Caco-2 (cell line): Measurements from ENCODE around the gene DYNLRB1. TPM values are rescaled to one million over a fixed set of nuclear protein-coding genes. Genes with fewer than 3 reads are reported as not detected.

Experiments
- BruUV-seq: library from RNA; stranded (reverse); fragments of 400-500 nt; replicated peaks from 2 replicates; lab custom pipeline; 2021; lab: Mats Ljungman, UMichigan
- CTCF ChIA-PET: fragments of 300-600 bp; sonication (Branson Sonifier 250); formaldehyde crosslinking; loops from one replicate; lab custom pipeline; 2022; ENCODE audit warnings: antibody characterized with exemption; lab: Charles Lee
- POLR2A ChIA-PET: fragments of 300-600 bp; sonication (Branson Sonifier 250); formaldehyde crosslinking; loops from one replicate; lab custom pipeline; 2022; ENCODE audit warnings: antibody characterized with exemption; lab: Charles Lee
- DNase-seq, 2 experiments: peaks; one replicate each; pipeline versions ENCODE4 v3.0.0 to v3.0.0-alpha.2; 2020 to 2022
- H3K27me3 ChIP-seq: replicated peaks from 2 replicates; pipeline ENCODE4 v1.6.0; 2011; ENCODE audit warnings: low read length; ENCODE audit not compliant: control insufficient read depth, insufficient read depth
- H3K36me3 ChIP-seq: 2 replicates; pipeline ENCODE4 v1.5.1; 2011; ENCODE audit warnings: low read length; ENCODE audit not compliant: control insufficient read depth, insufficient read depth
- H3K4me1 ChIP-seq: fragments of 250-450 bp; sonication (Bioruptor Pico); 2 replicates; pipeline ENCODE4 v1.5.1; 2020; ENCODE audit warnings: mild to moderate bottlenecking
- H3K4me3 ChIP-seq: 2 replicates; pipeline ENCODE4 v1.5.1; 2011; ENCODE audit warnings: low read depth, mild to moderate bottlenecking, control low read depth, low read length
- H3K9me3 ChIP-seq: fragments of 250-450 bp; sonication (Bioruptor Pico); 2 replicates; pipeline ENCODE4 v1.5.1; 2020; ENCODE audit warnings: mild to moderate bottlenecking, moderate library complexity
- H3K27ac Mint-ChIP-seq: one replicate; pipeline ENCODE4 v1.8.0; 2022; ENCODE audit warnings: mixed read lengths; ENCODE audit not compliant: unreplicated experiment
- H3K27me3 Mint-ChIP-seq: one replicate; pipeline ENCODE4 v1.8.0; 2022; ENCODE audit warnings: mixed read lengths; ENCODE audit not compliant: insufficient read depth, unreplicated experiment
- H3K36me3 Mint-ChIP-seq: one replicate; pipeline ENCODE4 v1.8.0; 2022; ENCODE audit warnings: mild to moderate bottlenecking, mixed read lengths; ENCODE audit not compliant: insufficient read depth, unreplicated experiment
- H3K4me1 Mint-ChIP-seq: one replicate; pipeline ENCODE4 v1.8.0; 2022; ENCODE audit warnings: low read depth, mixed read lengths; ENCODE audit not compliant: unreplicated experiment
- H3K4me3 Mint-ChIP-seq: one replicate; pipeline ENCODE4 v1.8.0; 2022; ENCODE audit warnings: mild to moderate bottlenecking, moderate library complexity, mixed read lengths; ENCODE audit not compliant: unreplicated experiment
- H3K9me3 Mint-ChIP-seq: one replicate; pipeline ENCODE4 v1.8.0; 2022; ENCODE audit warnings: mixed read lengths; ENCODE audit not compliant: unreplicated experiment
- intact Hi-C: fragments of 100-400 bp; cut with micrococcal nuclease; formaldehyde crosslinking; loops from one replicate; pipeline ENCODE4 v1.10.0; 2022; ENCODE audit not compliant: unreplicated experiment
- total RNA-seq: library from RNA; stranded (reverse); gene quantifications from 2 replicates; pipeline ENCODE4 v1.2.3, GENCODE V29; 2022
- TF ChIP-seq, protein P1 (sequence below), 2 experiments: fragments of 200-600 bp in 1 of 2; IDR thresholded peaks; 1 replicate in 1 of 2; 2 replicates in 1 of 2; pipeline versions ENCODE4 v1.5.1 to v1.8.0; 2011 to 2022; ENCODE audit warnings: antibody characterized with exemption in 1 of 2, control low read depth in 1 of 2, inconsistent platforms in 1 of 2, low read depth in 1 of 2, low read length in 1 of 2, mild to moderate bottlenecking in 1 of 2, moderate library complexity in 1 of 2; ENCODE audit not compliant: insufficient read depth in 1 of 2, severe bottlenecking in 1 of 2, unreplicated experiment in 1 of 2

DYNLRB1 gene
- total RNA-seq, 1 experiment from 2014 or later: 359 TPM

GRCh38 chr20:34562641-34563040 lies 46.4 kb downstream of the DYNLRB1 start:
- Mint-ChIP-seq H3K27ac (no peak overlapping the region), H3K4me1 (no peaks in the 10 kb centered on the region), H3K27me3 (no peaks in the 10 kb centered on the region), H3K4me3 (no peak overlapping the region), H3K9me3 (no peaks in the 10 kb centered on the region), H3K36me3 (peaks cover 5% of the 10 kb centered on the region)
- ChIA-PET CTCF (interaction anchor here (0.5 to 2.0 kb wide), 8 partner anchors 18 to 250 kb away, joined by 3 to 17 read pairs (median 4); partner anchors contain the start of gene TP53INP2), POLR2A (interaction anchor here (0.7 kb wide), 1 partner anchor 954 kb away, joined by 10 read pairs; no protein-coding TSS in a partner anchor)
- Histone ChIP-seq H3K36me3 (no peaks in the 10 kb centered on the region), H3K27me3 (no peaks in the 10 kb centered on the region), H3K4me3 (no peak overlapping the region), H3K9me3 (no peaks in the 10 kb centered on the region), H3K4me1 (no peaks in the 10 kb centered on the region)
- TF ChIP-seq, protein P1, sequence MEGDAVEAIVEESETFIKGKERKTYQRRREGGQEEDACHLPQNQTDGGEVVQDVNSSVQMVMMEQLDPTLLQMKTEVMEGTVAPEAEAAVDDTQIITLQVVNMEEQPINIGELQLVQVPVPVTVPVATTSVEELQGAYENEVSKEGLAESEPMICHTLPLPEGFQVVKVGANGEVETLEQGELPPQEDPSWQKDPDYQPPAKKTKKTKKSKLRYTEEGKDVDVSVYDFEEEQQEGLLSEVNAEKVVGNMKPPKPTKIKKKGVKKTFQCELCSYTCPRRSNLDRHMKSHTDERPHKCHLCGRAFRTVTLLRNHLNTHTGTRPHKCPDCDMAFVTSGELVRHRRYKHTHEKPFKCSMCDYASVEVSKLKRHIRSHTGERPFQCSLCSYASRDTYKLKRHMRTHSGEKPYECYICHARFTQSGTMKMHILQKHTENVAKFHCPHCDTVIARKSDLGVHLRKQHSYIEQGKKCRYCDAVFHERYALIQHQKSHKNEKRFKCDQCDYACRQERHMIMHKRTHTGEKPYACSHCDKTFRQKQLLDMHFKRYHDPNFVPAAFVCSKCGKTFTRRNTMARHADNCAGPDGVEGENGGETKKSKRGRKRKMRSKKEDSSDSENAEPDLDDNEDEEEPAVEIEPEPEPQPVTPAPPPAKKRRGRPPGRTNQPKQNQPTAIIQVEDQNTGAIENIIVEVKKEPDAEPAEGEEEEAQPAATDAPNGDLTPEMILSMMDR (IDR thresholded peaks at IDR 0.05; ENCODE audit: insufficient read depth in 1 of 2, low read depth in 1 of 2, low read length in 1 of 2, severe bottlenecking in 1 of 2, unreplicated experiment in 1 of 2): peak; percentile 52 to 61
- intact Hi-C loops: no loop called here
- peak in 1 of 2 experiments; percentile 56 for DNase-seq
- no TSS peak for BruUV-seq

DNA sequence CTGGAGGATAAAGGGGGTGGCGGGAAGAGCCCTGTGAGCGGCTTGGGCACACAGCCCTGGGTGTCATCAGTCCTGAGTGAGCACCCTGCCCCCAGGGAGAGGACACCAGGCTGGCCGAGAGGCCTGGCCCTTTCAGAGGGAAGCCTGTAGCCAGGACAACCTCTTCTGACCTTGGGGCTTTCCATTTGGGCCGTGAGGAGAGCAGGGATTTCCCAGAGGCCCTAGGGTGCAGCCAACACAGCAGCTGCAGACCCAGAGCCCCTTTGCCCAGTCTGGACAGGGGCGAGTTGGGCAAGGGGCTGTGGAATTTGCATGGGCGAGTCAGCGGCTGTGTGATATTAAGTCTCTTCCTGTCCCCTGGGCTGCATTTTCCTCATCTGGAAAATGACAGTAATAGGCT lies 48.6 kb downstream of the DYNLRB1 start:
- Mint-ChIP-seq H3K36me3 (peaks cover 5% of the 10 kb centered on the region), H3K27ac (no peak overlapping the region), H3K27me3 (no peaks in the 10 kb centered on the region), H3K4me1 (no peaks in the 10 kb centered on the region), H3K9me3 (no peaks in the 10 kb centered on the region), H3K4me3 (no peak overlapping the region)
- intact Hi-C loops: no loop called here
- ChIA-PET POLR2A (no interaction called here), CTCF (no interaction called here)
- Histone ChIP-seq H3K9me3 (no peaks in the 10 kb centered on the region), H3K4me3 (no peak overlapping the region), H3K4me1 (no peaks in the 10 kb centered on the region), H3K36me3 (0 out of 2 replicates have a peak, but pooled peaks cover 2% of the 10 kb centered on the region), H3K27me3 (no peaks in the 10 kb centered on the region)
- peak in 1 of 2 experiments; percentile 35 for DNase-seq
- BruUV-seq: no TSS peak
- TF ChIP-seq, protein P1 (IDR thresholded peaks at IDR 0.05; ENCODE audit: insufficient read depth in 1 of 2, low read depth in 1 of 2, low read length in 1 of 2, severe bottlenecking in 1 of 2, unreplicated experiment in 1 of 2): no peak

- ChIA-PET POLR2A (no interaction called here), CTCF (interaction anchor here (1.0 to 1.9 kb wide), 2 partner anchors 203 to 377 kb away, joined by 3 to 4 read pairs; no protein-coding TSS in a partner anchor)
- 0 out of 2 replicates have a peak, but pooled peaks cover 2% of the 10 kb centered on the region for H3K36me3 ChIP-seq
- BruUV-seq: no TSS peak
- DNase-seq: peak in 1 of 2 experiments; percentile 37
- H3K9me3 ChIP-seq: no peaks in the 10 kb centered on the region
- H3K4me3 ChIP-seq: no peak overlapping the region
- Mint-ChIP-seq H3K4me3 (no peak overlapping the region), H3K27me3 (no peaks in the 10 kb centered on the region), H3K4me1 (no peaks in the 10 kb centered on the region), H3K27ac (no peak overlapping the region), H3K9me3 (no peaks in the 10 kb centered on the region), H3K36me3 (no peaks in the 10 kb centered on the region)
- TF ChIP-seq, protein P1 (IDR thresholded peaks at IDR 0.05; ENCODE audit: insufficient read depth in 1 of 2, low read depth in 1 of 2, low read length in 1 of 2, severe bottlenecking in 1 of 2, unreplicated experiment in 1 of 2): no peak
- no peaks in the 10 kb centered on the region for H3K4me1 ChIP-seq
- no peaks in the 10 kb centered on the region for H3K27me3 ChIP-seq
- intact Hi-C loops: no loop called here
Measured at GRCh38 chr20:34566978-34567891, 51.0 kb downstream of the DYNLRB1 start.
